SK-N-SH treated with all-trans-retinoic acid at 6 μM for 48 hours (cell line): ENCODE measurements around the gene CHCHD6.

ENCODE experiments used
- ATAC-seq: fragments of 200-7000 bp; cut with Tn5 transposase; 3 replicates; pipeline ENCODE4 v1.9.1; 2020; ENCODE audit warnings: mild to moderate bottlenecking, moderate library complexity
- ARNTL ChIP-seq: fragments of 450-650 bp; formaldehyde crosslinking; IDR thresholded peaks from 2 replicates; pipeline ENCODE4 v1.5.0; 2020; ENCODE audit warnings: low read depth, mild to moderate bottlenecking, moderate library complexity, borderline replicate concordance
- BACH2 ChIP-seq: fragments of 250-450 bp; sonication (Bioruptor Pico); IDR thresholded peaks from 2 replicates; pipeline ENCODE4 v1.9.0; 2021; ENCODE audit warnings: mild to moderate bottlenecking, borderline replicate concordance
- CREB5 ChIP-seq: fragments of 250-450 bp; sonication (Bioruptor Pico); IDR thresholded peaks from 2 replicates; pipeline ENCODE4 v1.5.1; 2020; ENCODE audit warnings: low read depth, mild to moderate bottlenecking, moderate library complexity
- CSDC2 ChIP-seq: fragments of 250-450 bp; sonication (Bioruptor Pico); IDR thresholded peaks from 2 replicates; pipeline ENCODE4 v1.5.0; 2020; ENCODE audit warnings: mild to moderate bottlenecking, moderate library complexity
- CSRNP3 ChIP-seq: fragments of 250-450 bp; sonication (Bioruptor Pico); IDR thresholded peaks from 2 replicates; pipeline ENCODE4 v1.5.1; 2021; ENCODE audit warnings: mild to moderate bottlenecking, moderate library complexity
- ESRRG ChIP-seq: fragments of 250-450 bp; sonication (Bioruptor Pico); IDR thresholded peaks from 2 replicates; pipeline ENCODE4 v1.6.1; 2021; ENCODE audit warnings: mild to moderate bottlenecking
- GLIS3 ChIP-seq: fragments of 250-450 bp; sonication (Bioruptor Pico); IDR thresholded peaks from 2 replicates; pipeline ENCODE4 v1.5.0; 2020; ENCODE audit warnings: mild to moderate bottlenecking, moderate library complexity
- ISL1 ChIP-seq: fragments of 250-450 bp; sonication (Bioruptor Pico); IDR thresholded peaks from 2 replicates; pipeline ENCODE4 v2.1.2; 2022; ENCODE audit warnings: mild to moderate bottlenecking, moderate library complexity
- POU6F1 ChIP-seq: fragments of 250-450 bp; sonication (Bioruptor Pico); IDR thresholded peaks from 2 replicates; pipeline ENCODE4 v1.8.0; 2021; ENCODE audit warnings: low read depth, mild to moderate bottlenecking, moderate library complexity, borderline replicate concordance
- PPARA ChIP-seq: fragments of 250-450 bp; sonication (Bioruptor Pico); IDR thresholded peaks from 2 replicates; pipeline ENCODE4 v1.5.0; 2020; ENCODE audit warnings: mild to moderate bottlenecking, borderline replicate concordance
- RARB ChIP-seq: fragments of 250-450 bp; sonication (Bioruptor Pico); IDR thresholded peaks from 2 replicates; pipeline ENCODE4 v1.8.0; 2021; ENCODE audit warnings: mild to moderate bottlenecking, moderate library complexity
- SNAI2 ChIP-seq: fragments of 250-450 bp; sonication (Bioruptor Pico); IDR thresholded peaks from 2 replicates; pipeline ENCODE4 v1.5.0; 2020; ENCODE audit warnings: mild to moderate bottlenecking, moderate library complexity
- TCF4 ChIP-seq: fragments of 250-450 bp; sonication (Bioruptor Pico); IDR thresholded peaks from 2 replicates; pipeline ENCODE4 v1.8.0; 2021; ENCODE audit warnings: mild to moderate bottlenecking, moderate library complexity, borderline replicate concordance
- TOX ChIP-seq: fragments of 250-450 bp; sonication (Bioruptor Pico); IDR thresholded peaks from 2 replicates; pipeline ENCODE4 v1.8.0; 2021; ENCODE audit warnings: mild to moderate bottlenecking, moderate library complexity, borderline replicate concordance
- ZC3H10 ChIP-seq: fragments of 250-450 bp; sonication (Bioruptor Pico); IDR thresholded peaks from 2 replicates; pipeline ENCODE4 v1.5.1; 2021; ENCODE audit warnings: mild to moderate bottlenecking, moderate library complexity
- ZFP3 ChIP-seq: fragments of 250-450 bp; sonication (Bioruptor Pico); IDR thresholded peaks from 2 replicates; pipeline ENCODE4 v1.5.0; 2020; ENCODE audit warnings: mild to moderate bottlenecking, moderate library complexity
- ZFP30 ChIP-seq: fragments of 450-650 bp; formaldehyde crosslinking; IDR thresholded peaks from 2 replicates; pipeline ENCODE4 v1.5.0; 2022; ENCODE audit warnings: mild to moderate bottlenecking, moderate library complexity
- ZNF565 ChIP-seq: fragments of 450-650 bp; formaldehyde crosslinking; conservative IDR thresholded peaks from 2 replicates; pipeline ENCODE4 v1.5.0; 2020; ENCODE audit warnings: low read depth, mild to moderate bottlenecking, moderate library complexity
- ZNF70 ChIP-seq: fragments of 450-650 bp; formaldehyde crosslinking; IDR thresholded peaks from 2 replicates; pipeline ENCODE4 v1.5.0; 2020; ENCODE audit warnings: mild to moderate bottlenecking, moderate library complexity
- ZNF8 ChIP-seq: fragments of 450-650 bp; formaldehyde crosslinking; IDR thresholded peaks from 2 replicates; pipeline ENCODE4 v1.5.0; 2020; ENCODE audit warnings: mild to moderate bottlenecking, moderate library complexity
- TF ChIP-seq, protein P1 (sequence below): fragments of 250-450 bp; sonication (Bioruptor Pico); IDR thresholded peaks from 2 replicates; pipeline ENCODE4 v1.8.0; 2020; ENCODE audit warnings: mild to moderate bottlenecking, moderate library complexity, borderline replicate concordance
- TF ChIP-seq, protein P2 (sequence below): fragments of 250-450 bp; sonication (Bioruptor Pico); IDR thresholded peaks from 2 replicates; pipeline ENCODE4 v1.5.0; 2020; ENCODE audit warnings: mild to moderate bottlenecking, moderate library complexity

The CHCHD6 gene

DNA sequence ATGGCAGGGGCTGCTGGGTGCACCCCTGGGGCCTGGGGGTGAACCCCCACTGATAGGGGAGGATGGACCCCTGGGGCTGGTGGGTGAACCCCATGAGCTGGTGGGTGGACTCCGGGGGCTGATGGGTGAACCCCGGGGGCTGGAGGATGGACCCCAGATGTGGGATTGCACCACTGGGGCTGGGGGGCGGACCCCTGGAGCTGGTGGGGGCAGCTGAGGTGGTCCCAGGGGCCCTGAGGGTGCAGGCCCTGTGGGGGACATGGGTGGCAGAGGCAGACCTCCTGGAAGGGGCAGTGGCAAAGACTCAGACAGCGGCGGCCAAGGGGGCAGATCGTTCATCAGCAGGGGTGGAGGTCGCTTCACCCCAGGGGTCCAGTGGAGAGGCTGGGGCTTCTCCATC lies 31.7 kb upstream of the CHCHD6 start:
- no peak for ATAC-seq
- no peak for TF ChIP-seq GLIS3 (CRISPR knock-in tag)
- TF ChIP-seq ZFP3 (CRISPR knock-in tag), result no peak
- no peak for TF ChIP-seq CSRNP3
- no peak for TF ChIP-seq BACH2 (CRISPR knock-in tag)
- TF ChIP-seq ZC3H10, result no peak
- TF ChIP-seq SNAI2 (CRISPR knock-in tag), result no peak
- no peak for TF ChIP-seq ISL1
- no peak for TF ChIP-seq ARNTL (CRISPR knock-in tag)
- no peak for TF ChIP-seq TCF4 (CRISPR knock-in tag)
- TF ChIP-seq RARB (CRISPR knock-in tag), result no peak
- no peak for TF ChIP-seq ESRRG (CRISPR knock-in tag)
- TF ChIP-seq CSDC2 (CRISPR knock-in tag), result no peak
- no peak for TF ChIP-seq PPARA (CRISPR knock-in tag)
- TF ChIP-seq ZNF565 (CRISPR knock-in tag), result no peak

DNA sequence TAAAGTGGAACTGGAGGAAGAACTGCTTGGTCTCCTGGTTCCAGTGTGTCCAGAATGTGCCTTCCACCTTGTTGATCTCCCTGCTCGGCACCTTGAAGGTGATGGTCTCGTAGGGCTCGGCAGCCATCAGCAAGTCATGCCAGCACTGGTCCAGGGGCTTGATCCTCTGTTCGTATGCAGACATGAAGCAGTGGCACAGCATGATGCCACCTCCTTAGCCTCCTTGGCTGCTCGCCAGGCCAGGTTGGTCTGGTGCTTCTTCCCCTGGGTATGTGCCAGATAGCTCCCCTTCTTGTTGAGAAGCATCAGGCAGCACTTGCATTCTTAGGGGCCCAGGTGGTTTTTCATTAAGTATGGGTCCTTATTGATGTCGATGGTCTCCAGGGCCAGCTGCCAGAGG lies 31.3 kb upstream of the CHCHD6 start:
- ATAC-seq, result no peak
- TF ChIP-seq PPARA (CRISPR knock-in tag) (no peak), RARB (CRISPR knock-in tag) (no peak), ISL1 (no peak), TCF4 (CRISPR knock-in tag) (no peak), CSRNP3 (no peak), CREB5 (no peak), ZNF565 (CRISPR knock-in tag) (no peak)
- TF ChIP-seq, protein P1, sequence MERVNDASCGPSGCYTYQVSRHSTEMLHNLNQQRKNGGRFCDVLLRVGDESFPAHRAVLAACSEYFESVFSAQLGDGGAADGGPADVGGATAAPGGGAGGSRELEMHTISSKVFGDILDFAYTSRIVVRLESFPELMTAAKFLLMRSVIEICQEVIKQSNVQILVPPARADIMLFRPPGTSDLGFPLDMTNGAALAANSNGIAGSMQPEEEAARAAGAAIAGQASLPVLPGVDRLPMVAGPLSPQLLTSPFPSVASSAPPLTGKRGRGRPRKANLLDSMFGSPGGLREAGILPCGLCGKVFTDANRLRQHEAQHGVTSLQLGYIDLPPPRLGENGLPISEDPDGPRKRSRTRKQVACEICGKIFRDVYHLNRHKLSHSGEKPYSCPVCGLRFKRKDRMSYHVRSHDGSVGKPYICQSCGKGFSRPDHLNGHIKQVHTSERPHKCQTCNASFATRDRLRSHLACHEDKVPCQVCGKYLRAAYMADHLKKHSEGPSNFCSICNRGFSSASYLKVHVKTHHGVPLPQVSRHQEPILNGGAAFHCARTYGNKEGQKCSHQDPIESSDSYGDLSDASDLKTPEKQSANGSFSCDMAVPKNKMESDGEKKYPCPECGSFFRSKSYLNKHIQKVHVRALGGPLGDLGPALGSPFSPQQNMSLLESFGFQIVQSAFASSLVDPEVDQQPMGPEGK (CRISPR knock-in tag), result no peak

DNA sequence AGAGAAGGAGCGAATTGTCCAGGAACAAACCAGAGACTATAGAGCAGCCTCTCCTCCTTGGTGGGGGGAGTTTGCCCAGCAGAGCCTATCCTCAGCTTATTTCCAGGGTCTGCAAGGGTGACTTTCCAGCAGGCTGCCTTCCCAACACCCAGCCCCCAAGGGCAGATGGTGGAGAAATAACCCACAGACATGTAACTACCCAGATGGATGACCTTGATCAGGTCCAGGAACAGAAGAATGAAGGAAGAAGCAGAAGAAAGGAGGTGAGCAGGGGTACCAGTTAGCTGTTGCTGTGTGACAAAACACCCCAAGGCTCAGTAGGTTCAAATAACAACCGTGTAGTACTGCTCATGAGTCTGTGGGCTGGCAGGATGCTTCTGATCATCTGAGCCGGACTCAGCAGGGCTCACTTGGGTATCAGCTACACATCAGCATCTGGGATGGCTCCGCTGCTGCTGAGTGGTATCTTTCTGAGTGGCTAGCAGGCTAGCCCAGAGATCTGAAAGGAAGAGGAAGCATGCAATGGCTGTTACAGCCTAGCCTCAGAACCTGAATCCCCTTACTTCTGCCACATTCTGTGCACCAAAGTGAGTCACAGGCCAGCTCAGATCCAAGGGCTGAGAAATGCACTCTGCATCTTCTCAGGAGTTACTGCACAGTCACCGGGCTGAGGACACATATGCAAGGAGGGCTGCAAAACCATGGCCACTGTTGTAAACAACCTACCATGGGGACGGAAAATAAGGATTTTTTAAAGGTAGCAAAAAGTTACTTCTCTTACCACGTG lies 26.9 kb upstream of the CHCHD6 start:
- ATAC-seq, result no peak
- TF ChIP-seq TOX (no peak), RARB (CRISPR knock-in tag) (no peak), PPARA (CRISPR knock-in tag) (no peak)

DNA sequence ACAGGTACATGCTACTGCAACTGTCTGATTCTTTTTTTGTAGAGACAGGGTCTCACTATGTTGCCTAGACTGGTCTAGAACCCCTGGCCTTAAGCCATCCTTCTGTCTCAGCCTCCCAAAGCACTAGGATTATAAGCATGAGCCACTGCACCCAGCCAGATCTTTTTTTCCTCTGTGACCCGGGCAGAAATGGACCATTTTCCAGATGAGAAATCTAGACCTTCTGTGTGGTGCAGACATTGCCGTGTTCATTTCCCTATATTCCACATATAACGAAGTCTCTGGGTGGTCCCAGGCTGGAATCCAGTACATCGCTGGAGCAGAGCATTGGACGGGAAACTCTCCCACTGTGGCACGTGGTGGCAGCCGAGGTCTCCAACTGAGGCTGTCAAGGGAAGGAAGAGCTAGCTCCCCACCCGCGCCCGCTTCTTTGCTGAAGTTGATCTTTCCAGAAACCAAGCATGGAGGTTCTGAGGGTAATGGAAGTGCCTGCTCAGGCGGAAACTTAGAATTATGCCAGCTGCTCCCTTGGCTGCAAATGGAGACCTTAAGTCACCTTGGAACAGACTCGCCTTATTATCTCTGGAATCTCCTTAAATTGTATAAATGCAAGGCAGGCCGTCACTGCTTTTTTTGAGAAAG lies 26.1 kb upstream of the CHCHD6 start:
- ATAC-seq, result no peak
- TF ChIP-seq ZNF565 (CRISPR knock-in tag), result no peak
- TF ChIP-seq PPARA (CRISPR knock-in tag), result no peak
- no peak for TF ChIP-seq TOX
- TF ChIP-seq, protein P1 (CRISPR knock-in tag), result no peak
- TF ChIP-seq, protein P2, sequence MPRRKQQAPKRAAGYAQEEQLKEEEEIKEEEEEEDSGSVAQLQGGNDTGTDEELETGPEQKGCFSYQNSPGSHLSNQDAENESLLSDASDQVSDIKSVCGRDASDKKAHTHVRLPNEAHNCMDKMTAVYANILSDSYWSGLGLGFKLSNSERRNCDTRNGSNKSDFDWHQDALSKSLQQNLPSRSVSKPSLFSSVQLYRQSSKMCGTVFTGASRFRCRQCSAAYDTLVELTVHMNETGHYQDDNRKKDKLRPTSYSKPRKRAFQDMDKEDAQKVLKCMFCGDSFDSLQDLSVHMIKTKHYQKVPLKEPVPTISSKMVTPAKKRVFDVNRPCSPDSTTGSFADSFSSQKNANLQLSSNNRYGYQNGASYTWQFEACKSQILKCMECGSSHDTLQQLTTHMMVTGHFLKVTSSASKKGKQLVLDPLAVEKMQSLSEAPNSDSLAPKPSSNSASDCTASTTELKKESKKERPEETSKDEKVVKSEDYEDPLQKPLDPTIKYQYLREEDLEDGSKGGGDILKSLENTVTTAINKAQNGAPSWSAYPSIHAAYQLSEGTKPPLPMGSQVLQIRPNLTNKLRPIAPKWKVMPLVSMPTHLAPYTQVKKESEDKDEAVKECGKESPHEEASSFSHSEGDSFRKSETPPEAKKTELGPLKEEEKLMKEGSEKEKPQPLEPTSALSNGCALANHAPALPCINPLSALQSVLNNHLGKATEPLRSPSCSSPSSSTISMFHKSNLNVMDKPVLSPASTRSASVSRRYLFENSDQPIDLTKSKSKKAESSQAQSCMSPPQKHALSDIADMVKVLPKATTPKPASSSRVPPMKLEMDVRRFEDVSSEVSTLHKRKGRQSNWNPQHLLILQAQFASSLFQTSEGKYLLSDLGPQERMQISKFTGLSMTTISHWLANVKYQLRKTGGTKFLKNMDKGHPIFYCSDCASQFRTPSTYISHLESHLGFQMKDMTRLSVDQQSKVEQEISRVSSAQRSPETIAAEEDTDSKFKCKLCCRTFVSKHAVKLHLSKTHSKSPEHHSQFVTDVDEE (CRISPR knock-in tag), result no peak
- TF ChIP-seq TCF4 (CRISPR knock-in tag), result no peak
- no peak for TF ChIP-seq SNAI2 (CRISPR knock-in tag)
- TF ChIP-seq ZNF8 (CRISPR knock-in tag), result no peak
- TF ChIP-seq GLIS3 (CRISPR knock-in tag), result no peak
- no peak for TF ChIP-seq CSDC2 (CRISPR knock-in tag)
- no peak for TF ChIP-seq ZFP30 (CRISPR knock-in tag)
- no peak for TF ChIP-seq ZNF70
- no peak for TF ChIP-seq POU6F1 (CRISPR knock-in tag)
